CD4-positive, alpha-beta T cell (primary cell): ENCODE data around the gene SDHAF1. TPM values are rescaled to one million over a fixed set of nuclear protein-coding genes. Genes with fewer than 3 reads are reported as not detected.
"Not testable (repeated sequence)": the region's sequence is repeated elsewhere in the genome, so short reads cannot be mapped to it uniquely, and the experiment has no call there.

Experiments
- ATAC-seq: fragments of 200-7000 bp; cut with Tn5 transposase; one replicate; pipeline ENCODE4 v1.10.0; 2022; ENCODE audit warnings: mild to moderate bottlenecking; ENCODE audit not compliant: poor library complexity
- CTCF ChIA-PET: fragments of 350-600 bp; sonication (Branson Sonifier 250); formaldehyde crosslinking; loops from one replicate; lab custom pipeline; 2021; ENCODE audit warnings: antibody characterized with exemption, inconsistent platforms; lab: Charles Lee
- POLR2A ChIA-PET: fragments of 350-600 bp; sonication (Branson Sonifier 250); formaldehyde crosslinking; loops from one replicate; lab custom pipeline; 2021; ENCODE audit warnings: antibody characterized with exemption, inconsistent platforms; lab: Charles Lee
- DNase-seq, 14 experiments: peaks; one replicate each; pipeline ENCODE4 v3.0.0-alpha.2; 2013 to 2020; ENCODE audit warnings: mixed read lengths in 2 of 14
- H3K27ac ChIP-seq, 2 donors: one replicate each; pipeline versions ENCODE4 v1.5.1 to v1.7.0; 2013; ENCODE audit warnings: low read length in 2 of 2, low read depth in 1 of 2, mild to moderate bottlenecking in 1 of 2
- H3K27me3 ChIP-seq, 2 experiments: 1 replicate in 1 of 2; 2 replicates in 1 of 2; pipeline versions ENCODE4 v1.6.1 to v1.7.0; 2013; ENCODE audit warnings: low read length in 2 of 2, control low read depth in 1 of 2, mild to moderate bottlenecking in 1 of 2, moderate library complexity in 1 of 2; ENCODE audit not compliant: insufficient read depth in 2 of 2, control insufficient read depth in 1 of 2
- H3K36me3 ChIP-seq: one replicate; pipeline ENCODE4 v1.6.1; 2013; ENCODE audit warnings: low read length, control low read depth; ENCODE audit not compliant: insufficient read depth
- H3K4me1 ChIP-seq: one replicate; pipeline ENCODE4 v1.6.1; 2013; ENCODE audit warnings: low read length, control low read depth; ENCODE audit not compliant: insufficient read depth
- H3K4me3 ChIP-seq: one replicate; pipeline ENCODE4 v1.5.1; 2013; ENCODE audit warnings: mild to moderate bottlenecking, low read length, moderate library complexity
- H3K9me3 ChIP-seq, 2 experiments: 1 replicate in 1 of 2; 2 replicates in 1 of 2; pipeline versions ENCODE4 v1.6.1 to v1.7.0; 2013; ENCODE audit warnings: low read length in 2 of 2, mild to moderate bottlenecking in 2 of 2, control low read depth in 1 of 2, moderate library complexity in 1 of 2; ENCODE audit not compliant: control insufficient read depth in 1 of 2, insufficient read depth in 1 of 2
- H3K27ac Mint-ChIP-seq: one replicate; pipeline ENCODE4 v1.8.0; 2020; ENCODE audit warnings: mixed read lengths
- H3K27me3 Mint-ChIP-seq: one replicate; pipeline ENCODE4 v1.8.0; 2021; ENCODE audit warnings: mixed read lengths
- H3K36me3 Mint-ChIP-seq: one replicate; pipeline ENCODE4 v1.8.0; 2021; ENCODE audit warnings: low read depth, mixed read lengths
- H3K4me1 Mint-ChIP-seq: one replicate; pipeline ENCODE4 v1.8.0; 2021; ENCODE audit warnings: low read depth, mixed read lengths
- H3K4me3 Mint-ChIP-seq: one replicate; pipeline ENCODE4 v1.8.0; 2020; ENCODE audit warnings: mild to moderate bottlenecking, mixed read lengths
- H3K9me3 Mint-ChIP-seq: one replicate; pipeline ENCODE4 v1.8.0; 2020; ENCODE audit warnings: mixed read lengths
- CTCF ChIP-seq: fragments of 200-600 bp; IDR thresholded peaks from one replicate; pipeline ENCODE4 v1.8.0; 2022; ENCODE audit warnings: antibody characterized with exemption, mild to moderate bottlenecking
- intact Hi-C, 2 experiments: fragments of 100-400 bp; cut with DNase I in 1 of 2; cut with micrococcal nuclease in 1 of 2; formaldehyde crosslinking; loops; one replicate each; pipeline versions ENCODE4 v1.15.1 to v1.9.0; 2023 to 2025; cut with DNase I, micrococcal nuclease
- total RNA-seq, 174 experiments: library from RNA in 2 of 174; stranded (reverse) in 2 of 174; gene quantifications; one replicate each; pipeline ENCODE4 v1.2.3 and lab custom pipeline; 2021 to 2026

Gene SDHAF1
- total RNA-seq, 2 experiments from 2014 or later: 4.3 to 5.4 TPM

- POLR2A ChIA-PET: no interaction called here
These were observed 16.1 kb upstream of the SDHAF1 start for GRCh38 chr19:35978832-35979365.

GRCh38 chr19:35980997-35981396, 14.0 kb upstream of the SDHAF1 start:
- H3K9me3 Mint-ChIP-seq, H3K4me1 Mint-ChIP-seq, POLR2A ChIA-PET, DNase-seq, intact Hi-C loops, H3K4me1 ChIP-seq, CTCF ChIA-PET, H3K36me3 ChIP-seq, ATAC-seq, H3K27ac Mint-ChIP-seq, H3K36me3 Mint-ChIP-seq, H3K4me3 Mint-ChIP-seq, H3K27ac ChIP-seq, H3K4me3 ChIP-seq: not testable (repeated sequence)
- H3K27me3 ChIP-seq: peaks cover 7 to 24% of the 10 kb centered on the region in 2 experiments
- H3K27me3 Mint-ChIP-seq: peaks cover 57% of the 10 kb centered on the region
- H3K9me3 ChIP-seq: peaks cover 0 to 11% of the 10 kb centered on the region in 2 experiments

More at GRCh38 chr19:35978832-35979365, 16.1 kb upstream of the SDHAF1 start:
- CTCF ChIA-PET: no interaction called here
- intact Hi-C loops: no loop called here
- H3K27me3 ChIP-seq: peaks cover 0 to 5% of the 10 kb centered on the region in 2 experiments
- Mint-ChIP-seq H3K4me3 (no peak overlapping the region), H3K27ac (no peak overlapping the region), H3K9me3 (no peaks in the 10 kb centered on the region), H3K36me3 (no peaks in the 10 kb centered on the region), H3K27me3 (peaks cover 43% of the 10 kb centered on the region), H3K4me1 (no peaks in the 10 kb centered on the region)
- DNase-seq (no peak), ATAC-seq (no peak)
- no peaks in the 10 kb centered on the region for H3K4me1 ChIP-seq
- peaks cover 0 to 7% of the 10 kb centered on the region in 2 experiments for H3K9me3 ChIP-seq
- H3K36me3 ChIP-seq: no peaks in the 10 kb centered on the region
- H3K4me3 ChIP-seq: no peak overlapping the region
- TF ChIP-seq CTCF: no peak
- H3K27ac ChIP-seq: no peak overlapping the region

GRCh38 chr19:35983177-35983576, 11.8 kb upstream of the SDHAF1 start:
- peaks cover 0 to 8% of the 10 kb centered on the region in 2 experiments for H3K9me3 ChIP-seq
- DNase-seq (no peak), ATAC-seq (no peak)
- no peaks in the 10 kb centered on the region for H3K36me3 ChIP-seq
- ChIA-PET POLR2A (no interaction called here), CTCF (no interaction called here)
- TF ChIP-seq CTCF: no peak
- Mint-ChIP-seq H3K27ac (no peak overlapping the region), H3K36me3 (no peaks in the 10 kb centered on the region), H3K27me3 (peaks cover 71% of the 10 kb centered on the region), H3K4me3 (no peak overlapping the region), H3K9me3 (no peaks in the 10 kb centered on the region), H3K4me1 (peaks cover 8% of the 10 kb centered on the region)
- peaks cover 19 to 34% of the 10 kb centered on the region in 2 experiments for H3K27me3 ChIP-seq
- intact Hi-C loops: no loop called here
- peaks cover 15% of the 10 kb centered on the region for H3K4me1 ChIP-seq
- H3K4me3 ChIP-seq: no peak overlapping the region
- H3K27ac ChIP-seq: no peak overlapping the region

- no peak for TF ChIP-seq CTCF
- H3K36me3 Mint-ChIP-seq: no peaks in the 10 kb centered on the region
- peaks cover 61% of the 10 kb centered on the region for H3K27me3 Mint-ChIP-seq
These were observed 8.9 kb upstream of the SDHAF1 start for GRCh38 chr19:35986111-35986510.

More at GRCh38 chr19:35986111-35986510, 8.9 kb upstream of the SDHAF1 start:
- POLR2A ChIA-PET: no interaction called here
- CTCF ChIA-PET: no interaction called here
- Mint-ChIP-seq H3K4me1 (peaks cover 8% of the 10 kb centered on the region), H3K4me3 (no peak overlapping the region), H3K9me3 (no peaks in the 10 kb centered on the region), H3K27ac (no peak overlapping the region)
- H3K4me3 ChIP-seq: no peak overlapping the region
- no peaks in the 10 kb centered on the region for H3K36me3 ChIP-seq
- H3K27ac ChIP-seq: no peak overlapping the region
- intact Hi-C loops: no loop called here
- H3K9me3 ChIP-seq: peaks cover 0 to 18% of the 10 kb centered on the region in 2 experiments
- H3K4me1 ChIP-seq: peaks cover 15% of the 10 kb centered on the region
- no peak for ATAC-seq
- no peak for DNase-seq
- peaks cover 23 to 30% of the 10 kb centered on the region in 2 experiments for H3K27me3 ChIP-seq
